Rectal smooth muscle tissue (tissue), 1 donor: ENCODE measurements around the gene CRYBG3.
A peak's percentile ranks its signal among the peaks of the same experiment; 100 is the strongest.

Source experiments
- H3K27ac ChIP-seq: one replicate; pipeline ENCODE4 v1.7.0; 2013; ENCODE audit warnings: low read depth, low read length, inconsistent platforms
- H3K27me3 ChIP-seq: one replicate; pipeline ENCODE4 v1.7.0; 2013; ENCODE audit warnings: low read length; ENCODE audit not compliant: control insufficient read depth, insufficient read depth
- H3K36me3 ChIP-seq: one replicate; pipeline ENCODE4 v1.7.0; 2013; ENCODE audit warnings: low read length; ENCODE audit not compliant: control insufficient read depth, insufficient read depth
- H3K4me1 ChIP-seq: one replicate; pipeline ENCODE4 v1.7.0; 2013; ENCODE audit warnings: low read length; ENCODE audit not compliant: control insufficient read depth, insufficient read depth
- H3K4me3 ChIP-seq: one replicate; pipeline ENCODE4 v1.7.0; 2013; ENCODE audit warnings: low read length
- H3K9ac ChIP-seq: one replicate; pipeline ENCODE4 v1.7.0; 2013; ENCODE audit warnings: low read length

The CRYBG3 gene

DNA sequence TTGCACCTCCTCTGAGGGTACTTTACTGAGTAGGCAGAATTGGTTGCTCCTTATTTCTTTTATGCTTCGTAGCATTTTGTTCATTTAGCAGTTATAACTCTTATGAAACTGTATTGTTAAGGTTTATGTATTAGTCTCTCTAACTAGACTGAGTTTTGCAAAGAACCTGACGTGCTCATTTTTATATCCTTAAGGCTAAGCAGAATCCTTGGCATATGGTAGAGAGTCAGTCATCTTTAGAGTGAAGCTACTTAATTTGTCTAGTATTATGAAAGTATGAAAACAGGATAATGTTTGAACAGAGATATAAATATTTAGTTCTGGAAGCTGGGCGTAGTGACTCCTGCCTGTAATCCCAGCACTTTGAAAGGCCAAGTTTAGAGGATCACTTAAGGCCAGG is 20.1 kb downstream of the CRYBG3 start:
- Histone ChIP-seq H3K4me3 (no peak overlapping the region), H3K9ac (no peak overlapping the region), H3K27me3 (no peaks in the 10 kb centered on the region), H3K36me3 (peaks cover 3% of the 10 kb centered on the region), H3K27ac (peak overlapping the region; percentile 90), H3K4me1 (peaks cover 15% of the 10 kb centered on the region)

DNA sequence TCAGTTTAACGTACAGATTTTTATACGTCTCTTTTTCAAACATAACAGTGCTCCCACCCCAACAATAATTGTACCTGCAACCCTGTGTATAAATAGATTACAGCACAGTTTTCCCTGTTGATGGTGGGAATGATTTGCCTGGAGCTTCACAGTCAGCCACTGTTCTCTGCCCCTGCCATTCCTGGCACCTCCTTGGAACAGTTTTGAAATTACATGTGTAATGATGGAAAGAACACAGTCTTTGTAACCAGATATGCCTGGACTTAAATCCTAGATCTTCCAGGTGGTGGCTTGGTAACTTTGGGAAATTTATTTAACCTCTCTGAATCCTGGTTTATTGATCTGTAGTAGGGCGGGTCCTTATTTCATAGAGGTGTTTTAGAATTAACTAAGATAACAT is 27.0 kb downstream of the CRYBG3 start:
- no peak overlapping the region for H3K27ac ChIP-seq
- no peak overlapping the region for H3K9ac ChIP-seq
- no peaks in the 10 kb centered on the region for H3K27me3 ChIP-seq
- H3K36me3 ChIP-seq = peaks cover 3% of the 10 kb centered on the region
- H3K4me1 ChIP-seq = no peaks in the 10 kb centered on the region
- H3K4me3 ChIP-seq = no peak overlapping the region

GRCh38 chr3:97857401-97857800 is 35.6 kb downstream of the CRYBG3 start:
- Histone ChIP-seq H3K36me3 (no peaks in the 10 kb centered on the region), H3K27ac (no peak overlapping the region), H3K4me1 (no peaks in the 10 kb centered on the region), H3K27me3 (no peaks in the 10 kb centered on the region), H3K4me3 (no peak overlapping the region), H3K9ac (no peak overlapping the region)

DNA sequence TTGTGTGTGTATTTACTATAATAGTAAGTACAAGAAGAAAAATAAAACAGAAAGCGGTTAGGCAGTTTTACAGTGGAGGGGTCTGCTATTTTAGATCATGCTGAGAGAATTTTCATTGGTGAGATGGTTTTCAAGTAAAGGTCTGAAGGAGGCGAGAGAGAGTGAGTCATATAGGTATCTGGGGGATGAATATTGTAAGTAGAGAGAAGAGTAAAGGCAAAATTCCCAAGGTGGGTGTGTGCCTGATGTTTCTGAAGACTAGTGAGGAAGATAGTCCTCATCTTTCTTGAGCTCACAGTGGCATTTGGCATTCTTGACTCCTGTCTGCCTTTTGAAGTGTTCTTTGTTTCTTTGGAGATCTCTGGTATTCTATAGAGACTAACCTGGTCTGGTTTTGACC is 38.6 kb downstream of the CRYBG3 start:
- no peaks in the 10 kb centered on the region for H3K27me3 ChIP-seq
- H3K27ac ChIP-seq = no peak overlapping the region
- H3K36me3 ChIP-seq = no peaks in the 10 kb centered on the region
- no peak overlapping the region for H3K9ac ChIP-seq
- H3K4me3 ChIP-seq = no peak overlapping the region
- H3K4me1 ChIP-seq = peaks cover 9% of the 10 kb centered on the region

GRCh38 chr3:97862582-97862981 is 40.8 kb downstream of the CRYBG3 start:
- no peak overlapping the region for H3K9ac ChIP-seq
- H3K27ac ChIP-seq = peak overlapping the region; percentile 27
- no peak overlapping the region for H3K4me3 ChIP-seq
- H3K27me3 ChIP-seq = no peaks in the 10 kb centered on the region
- H3K36me3 ChIP-seq = no peaks in the 10 kb centered on the region
- peaks cover 9% of the 10 kb centered on the region for H3K4me1 ChIP-seq

GRCh38 chr3:97863031-97863430 is 41.2 kb downstream of the CRYBG3 start:
- no peak overlapping the region for H3K9ac ChIP-seq
- no peaks in the 10 kb centered on the region for H3K27me3 ChIP-seq
- peaks cover 9% of the 10 kb centered on the region for H3K4me1 ChIP-seq
- H3K27ac ChIP-seq = peak overlapping the region; percentile 49
- H3K4me3 ChIP-seq = no peak overlapping the region
- no peaks in the 10 kb centered on the region for H3K36me3 ChIP-seq

- Histone ChIP-seq H3K4me3 (no peak overlapping the region), H3K36me3 (no peaks in the 10 kb centered on the region), H3K9ac (no peak overlapping the region), H3K4me1 (peaks cover 9% of the 10 kb centered on the region), H3K27me3 (no peaks in the 10 kb centered on the region), H3K27ac (no peak overlapping the region)
These were observed 42.0 kb downstream of the CRYBG3 start for GRCh38 chr3:97863775-97864174.

- no peaks in the 10 kb centered on the region for H3K4me1 ChIP-seq
- no peaks in the 10 kb centered on the region for H3K36me3 ChIP-seq
- H3K27ac ChIP-seq = no peak overlapping the region
- H3K9ac ChIP-seq = no peak overlapping the region
- no peaks in the 10 kb centered on the region for H3K27me3 ChIP-seq
- no peak overlapping the region for H3K4me3 ChIP-seq
These were observed 49.4 kb downstream of the CRYBG3 start for GRCh38 chr3:97871186-97871585.

DNA sequence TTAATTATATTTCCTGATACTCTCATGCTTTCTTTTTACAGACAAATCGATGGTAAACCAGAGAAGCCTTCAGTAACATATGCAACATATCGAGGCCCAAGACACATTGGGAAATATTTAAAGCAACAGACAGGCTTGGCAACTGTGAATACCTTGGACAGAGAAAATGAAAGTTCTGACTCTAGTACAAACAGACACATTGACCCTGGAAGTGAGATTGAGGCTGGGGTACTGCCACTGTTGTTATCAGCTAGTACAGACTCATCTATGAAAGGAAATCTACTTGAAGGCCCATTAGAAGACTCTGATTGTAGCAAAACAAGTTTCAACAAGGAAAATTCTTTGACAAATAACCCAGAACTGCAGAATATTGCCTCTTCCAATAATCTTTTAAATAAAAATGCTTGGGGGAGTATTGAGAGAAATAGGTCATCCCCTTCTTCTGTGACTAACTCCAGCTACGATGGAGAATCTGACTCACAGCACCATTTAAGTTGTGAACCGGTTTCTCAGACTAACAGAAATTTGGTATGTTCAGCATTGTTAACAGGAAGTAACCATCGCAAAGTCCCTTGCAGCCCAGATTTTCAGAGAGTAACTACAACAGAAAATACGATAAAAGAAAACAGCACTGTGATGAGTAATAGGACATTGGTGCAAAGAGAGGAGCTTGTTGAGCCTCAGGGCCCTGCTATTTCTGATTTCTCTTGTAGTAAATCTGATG is 50.2 kb downstream of the CRYBG3 start:
- H3K9ac ChIP-seq = no peak overlapping the region
- no peak overlapping the region for H3K4me3 ChIP-seq
- peak overlapping the region; percentile 60 for H3K27ac ChIP-seq

GRCh38 chr3:97872525-97873042 is 50.8 kb downstream of the CRYBG3 start:
- peak overlapping the region; percentile 60 for H3K27ac ChIP-seq
- no peak overlapping the region for H3K9ac ChIP-seq

More for the DNA sequence above, 50.2 kb downstream of the CRYBG3 start:
- Histone ChIP-seq H3K4me1 (no peaks in the 10 kb centered on the region), H3K27me3 (no peaks in the 10 kb centered on the region), H3K36me3 (no peaks in the 10 kb centered on the region)

GRCh38 chr3:97880267-97880666 is 58.5 kb downstream of the CRYBG3 start:
- H3K36me3 ChIP-seq = no peaks in the 10 kb centered on the region
- H3K4me3 ChIP-seq = no peak overlapping the region
- no peaks in the 10 kb centered on the region for H3K27me3 ChIP-seq
- H3K9ac ChIP-seq = no peak overlapping the region
- H3K4me1 ChIP-seq = peaks cover 3% of the 10 kb centered on the region
- H3K27ac ChIP-seq = no peak overlapping the region

More at GRCh38 chr3:97872525-97873042, 50.8 kb downstream of the CRYBG3 start:
- no peaks in the 10 kb centered on the region for H3K4me1 ChIP-seq
- no peak overlapping the region for H3K4me3 ChIP-seq
- no peaks in the 10 kb centered on the region for H3K36me3 ChIP-seq
- no peaks in the 10 kb centered on the region for H3K27me3 ChIP-seq

DNA sequence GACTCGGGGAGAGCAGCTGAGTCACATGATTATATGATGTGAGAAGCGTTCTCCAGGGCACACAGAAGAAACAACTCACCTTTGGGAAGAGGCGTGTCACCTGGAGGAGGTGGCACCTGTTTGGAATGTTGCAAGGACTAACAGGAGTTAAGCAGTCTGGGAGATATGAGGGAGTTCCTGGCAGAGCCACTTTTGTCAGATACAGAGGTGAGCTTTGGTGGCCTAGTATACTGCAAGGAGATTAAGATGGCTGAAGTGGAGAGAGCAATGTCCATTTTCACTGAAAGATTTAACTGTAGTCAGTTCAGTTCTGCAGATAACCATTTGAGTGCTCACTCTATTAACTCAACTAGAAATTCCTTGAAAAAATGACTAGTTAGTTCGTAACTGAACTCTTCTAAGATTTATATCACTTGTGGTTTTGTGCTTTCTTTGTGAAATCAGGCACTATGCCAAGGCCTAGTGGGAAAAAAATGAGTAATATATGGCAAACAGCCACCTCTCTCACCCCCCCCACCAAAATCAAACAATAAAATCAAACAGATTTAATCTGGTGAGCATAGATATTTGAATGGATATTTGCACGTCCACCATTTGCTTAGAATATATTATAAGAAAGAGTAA is 61.3 kb downstream of the CRYBG3 start:
- Histone ChIP-seq H3K27ac (peak overlapping the region; percentile 14), H3K36me3 (peaks cover 4% of the 10 kb centered on the region), H3K27me3 (no peaks in the 10 kb centered on the region), H3K9ac (no peak overlapping the region), H3K4me1 (peaks cover 3% of the 10 kb centered on the region), H3K4me3 (no peak overlapping the region)

DNA sequence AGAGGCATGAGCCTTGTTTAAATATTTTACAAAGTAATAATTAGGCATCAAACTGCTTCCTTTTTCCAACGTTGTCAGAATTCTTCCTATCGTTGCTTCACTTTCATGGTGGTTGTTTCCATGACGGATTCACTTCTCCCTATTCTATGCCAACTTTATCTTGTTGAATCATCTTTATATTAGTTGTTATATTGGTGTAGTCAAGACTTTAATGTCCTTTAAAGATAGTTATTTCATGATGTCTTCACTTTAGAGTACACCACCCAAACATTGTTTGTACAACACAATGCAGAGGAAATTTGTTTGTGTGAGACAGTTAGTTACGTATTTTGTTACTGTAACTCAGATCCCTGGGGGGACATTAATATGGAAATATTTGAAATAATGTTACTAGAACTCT is 61.9 kb downstream of the CRYBG3 start:
- H3K27ac ChIP-seq = no peak overlapping the region
- no peak overlapping the region for H3K9ac ChIP-seq
- peaks cover 3% of the 10 kb centered on the region for H3K4me1 ChIP-seq
- no peak overlapping the region for H3K4me3 ChIP-seq
- H3K36me3 ChIP-seq = peaks cover 4% of the 10 kb centered on the region
- no peaks in the 10 kb centered on the region for H3K27me3 ChIP-seq
